HepG2 (cell line): Measurements from ENCODE around the gene CD36. TPM values are rescaled to one million over a fixed set of nuclear protein-coding genes. Genes with fewer than 3 reads are reported as not detected.
A peak's percentile ranks its signal among the peaks of the same experiment; 100 is the strongest.

Experiments used
- FOSL1 ChIP-seq: sonication (generic); formaldehyde crosslinking; IDR thresholded peaks from 2 replicates; pipeline ENCODE4 v1.9.0; 2021; ENCODE audit warnings: missing genetic modification reagents, borderline replicate concordance
- FOXA3 ChIP-seq: IDR thresholded peaks from 2 replicates; pipeline ENCODE4 v1.6.1; 2016; ENCODE audit warnings: missing genetic modification reagents, missing compliant biosample characterization
- HNRNPK ChIP-seq: fragments of 200-400 bp; formaldehyde crosslinking; IDR thresholded peaks from 2 replicates; pipeline ENCODE4 v1.6.1; 2018; ENCODE audit warnings: low read length, low read depth, moderate library complexity, mild to moderate bottlenecking; ENCODE audit not compliant: poor library complexity, severe bottlenecking
- IRF2 ChIP-seq: IDR thresholded peaks from 2 replicates; pipeline ENCODE4 v1.6.1; 2018; ENCODE audit warnings: missing genetic modification reagents, missing compliant biosample characterization
- JDP2 ChIP-seq: sonication (generic); formaldehyde crosslinking; IDR thresholded peaks from 2 replicates; pipeline ENCODE4 v1.8.1; 2022; ENCODE audit warnings: missing genetic modification reagents, borderline replicate concordance
- KDM5A ChIP-seq: fragments of 200-600 bp; sonication (generic); IDR thresholded peaks from 2 replicates; pipeline ENCODE4 v1.7.0; 2018; ENCODE audit warnings: antibody characterized with exemption, mild to moderate bottlenecking, low read length, borderline replicate concordance
- POGZ ChIP-seq: sonication (generic); formaldehyde crosslinking; IDR thresholded peaks from 2 replicates; pipeline ENCODE4 v1.4.0; 2020; ENCODE audit warnings: mild to moderate bottlenecking, missing genetic modification reagents
- ZFX ChIP-seq: sonication (generic); formaldehyde crosslinking; IDR thresholded peaks from 2 replicates; pipeline ENCODE4 v1.4.0; 2020; ENCODE audit warnings: mild to moderate bottlenecking, low read depth, missing genetic modification reagents, moderate library complexity
- ZNF10 ChIP-seq: sonication (generic); formaldehyde crosslinking; IDR thresholded peaks from 2 replicates; pipeline ENCODE4 v1.4.0; 2020; ENCODE audit warnings: mild to moderate bottlenecking, low read depth, missing genetic modification reagents, borderline replicate concordance
- ZNF326 ChIP-seq: sonication (generic); formaldehyde crosslinking; IDR thresholded peaks from 2 replicates; pipeline ENCODE4 v1.4.0; 2020; ENCODE audit warnings: missing genetic modification reagents, borderline replicate concordance
- ZNF678 ChIP-seq: sonication (generic); formaldehyde crosslinking; IDR thresholded peaks from 2 replicates; pipeline ENCODE4 v1.4.0; 2020; ENCODE audit warnings: mild to moderate bottlenecking, missing genetic modification reagents
- polyA plus RNA-seq, 8 experiments: library from polyadenylated mRNA; depleted of rRNA in 3 of 8; stranded (reverse) in 7 of 8; unstranded in 1 of 8; fragments of >200 nt; fragmentation: Illumina TruSeq in 4 of 8; extraction: Trizol in 4 of 8; gene quantifications; 2 replicates each; pipeline versions ENCODE4 v1.2.1 to v1.2.3, GENCODE V29; 2011 to 2016; ENCODE audit warnings: low read depth in 4 of 8, missing spikeins in 1 of 8, mixed read lengths in 1 of 8; ENCODE audit not compliant: insufficient read depth in 1 of 8
- total RNA-seq, 5 experiments: library from RNA; depleted of rRNA; stranded (reverse); fragments of >200 nt; fragmentation: Illumina TruSeq; extraction: Trizol; gene quantifications; 2 replicates each; pipeline ENCODE4 v1.2.3, GENCODE V29; 2016; ENCODE audit warnings: low read depth in 1 of 5
- TF ChIP-seq, protein P1 (sequence below): sonication (generic); formaldehyde crosslinking; IDR thresholded peaks from 2 replicates; pipeline ENCODE4 v1.8.0; 2022; ENCODE audit warnings: missing genetic modification reagents, mild to moderate bottlenecking, borderline replicate concordance
- TF ChIP-seq, protein P2 (sequence below): sonication (generic); formaldehyde crosslinking; IDR thresholded peaks from 2 replicates; pipeline ENCODE4 v1.9.0; 2021; ENCODE audit warnings: mild to moderate bottlenecking, missing genetic modification reagents
- TF ChIP-seq, protein P3 (sequence below): sonication (generic); formaldehyde crosslinking; IDR thresholded peaks from 2 replicates; pipeline ENCODE4; 2020; ENCODE audit warnings: missing genetic modification reagents, mild to moderate bottlenecking, borderline replicate concordance
- TF ChIP-seq, protein P4 (sequence below): sonication (generic); formaldehyde crosslinking; IDR thresholded peaks from 2 replicates; pipeline ENCODE4 v1.5.0; 2020; ENCODE audit warnings: missing genetic modification reagents

The CD36 gene
- total and polyA plus RNA-seq, 2 of the 13 experiments (the other 11 are each of a cell fraction or from before 2014, with no cell fraction given): 2.8 to 4.8 TPM

DNA sequence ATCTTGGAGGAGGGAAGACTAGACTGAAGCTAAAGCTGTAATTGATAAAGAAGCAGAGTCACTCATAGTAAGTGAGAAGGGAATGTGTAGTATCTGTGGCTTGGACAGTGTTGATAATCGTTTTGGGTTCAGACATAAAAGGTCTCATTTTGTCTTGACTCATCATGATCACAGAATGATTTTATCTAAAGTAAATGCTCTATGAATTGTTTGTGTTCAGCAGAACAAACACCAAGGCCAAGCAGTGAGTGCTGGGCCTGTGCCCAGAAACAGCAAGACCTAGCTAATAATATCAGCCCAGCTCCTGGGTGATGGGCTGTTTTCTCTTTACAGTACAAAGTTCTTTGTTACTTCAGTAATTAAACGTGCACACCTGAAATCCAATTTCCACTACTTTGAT lies 26.7 kb upstream of the CD36 start (continued):
- TF ChIP-seq ZNF10 (CRISPR knock-in tag): no peak
- TF ChIP-seq POGZ: peak; percentile 61
- TF ChIP-seq, protein P1, sequence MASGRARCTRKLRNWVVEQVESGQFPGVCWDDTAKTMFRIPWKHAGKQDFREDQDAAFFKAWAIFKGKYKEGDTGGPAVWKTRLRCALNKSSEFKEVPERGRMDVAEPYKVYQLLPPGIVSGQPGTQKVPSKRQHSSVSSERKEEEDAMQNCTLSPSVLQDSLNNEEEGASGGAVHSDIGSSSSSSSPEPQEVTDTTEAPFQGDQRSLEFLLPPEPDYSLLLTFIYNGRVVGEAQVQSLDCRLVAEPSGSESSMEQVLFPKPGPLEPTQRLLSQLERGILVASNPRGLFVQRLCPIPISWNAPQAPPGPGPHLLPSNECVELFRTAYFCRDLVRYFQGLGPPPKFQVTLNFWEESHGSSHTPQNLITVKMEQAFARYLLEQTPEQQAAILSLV (CRISPR knock-in tag): no peak
- TF ChIP-seq ZNF326: no peak
- TF ChIP-seq IRF2 (CRISPR knock-in tag): peak; percentile 57; the same call in 1 of the 2 replicates
- no peak for TF ChIP-seq KDM5A
- TF ChIP-seq JDP2 (CRISPR knock-in tag): no peak
- TF ChIP-seq, protein P2, sequence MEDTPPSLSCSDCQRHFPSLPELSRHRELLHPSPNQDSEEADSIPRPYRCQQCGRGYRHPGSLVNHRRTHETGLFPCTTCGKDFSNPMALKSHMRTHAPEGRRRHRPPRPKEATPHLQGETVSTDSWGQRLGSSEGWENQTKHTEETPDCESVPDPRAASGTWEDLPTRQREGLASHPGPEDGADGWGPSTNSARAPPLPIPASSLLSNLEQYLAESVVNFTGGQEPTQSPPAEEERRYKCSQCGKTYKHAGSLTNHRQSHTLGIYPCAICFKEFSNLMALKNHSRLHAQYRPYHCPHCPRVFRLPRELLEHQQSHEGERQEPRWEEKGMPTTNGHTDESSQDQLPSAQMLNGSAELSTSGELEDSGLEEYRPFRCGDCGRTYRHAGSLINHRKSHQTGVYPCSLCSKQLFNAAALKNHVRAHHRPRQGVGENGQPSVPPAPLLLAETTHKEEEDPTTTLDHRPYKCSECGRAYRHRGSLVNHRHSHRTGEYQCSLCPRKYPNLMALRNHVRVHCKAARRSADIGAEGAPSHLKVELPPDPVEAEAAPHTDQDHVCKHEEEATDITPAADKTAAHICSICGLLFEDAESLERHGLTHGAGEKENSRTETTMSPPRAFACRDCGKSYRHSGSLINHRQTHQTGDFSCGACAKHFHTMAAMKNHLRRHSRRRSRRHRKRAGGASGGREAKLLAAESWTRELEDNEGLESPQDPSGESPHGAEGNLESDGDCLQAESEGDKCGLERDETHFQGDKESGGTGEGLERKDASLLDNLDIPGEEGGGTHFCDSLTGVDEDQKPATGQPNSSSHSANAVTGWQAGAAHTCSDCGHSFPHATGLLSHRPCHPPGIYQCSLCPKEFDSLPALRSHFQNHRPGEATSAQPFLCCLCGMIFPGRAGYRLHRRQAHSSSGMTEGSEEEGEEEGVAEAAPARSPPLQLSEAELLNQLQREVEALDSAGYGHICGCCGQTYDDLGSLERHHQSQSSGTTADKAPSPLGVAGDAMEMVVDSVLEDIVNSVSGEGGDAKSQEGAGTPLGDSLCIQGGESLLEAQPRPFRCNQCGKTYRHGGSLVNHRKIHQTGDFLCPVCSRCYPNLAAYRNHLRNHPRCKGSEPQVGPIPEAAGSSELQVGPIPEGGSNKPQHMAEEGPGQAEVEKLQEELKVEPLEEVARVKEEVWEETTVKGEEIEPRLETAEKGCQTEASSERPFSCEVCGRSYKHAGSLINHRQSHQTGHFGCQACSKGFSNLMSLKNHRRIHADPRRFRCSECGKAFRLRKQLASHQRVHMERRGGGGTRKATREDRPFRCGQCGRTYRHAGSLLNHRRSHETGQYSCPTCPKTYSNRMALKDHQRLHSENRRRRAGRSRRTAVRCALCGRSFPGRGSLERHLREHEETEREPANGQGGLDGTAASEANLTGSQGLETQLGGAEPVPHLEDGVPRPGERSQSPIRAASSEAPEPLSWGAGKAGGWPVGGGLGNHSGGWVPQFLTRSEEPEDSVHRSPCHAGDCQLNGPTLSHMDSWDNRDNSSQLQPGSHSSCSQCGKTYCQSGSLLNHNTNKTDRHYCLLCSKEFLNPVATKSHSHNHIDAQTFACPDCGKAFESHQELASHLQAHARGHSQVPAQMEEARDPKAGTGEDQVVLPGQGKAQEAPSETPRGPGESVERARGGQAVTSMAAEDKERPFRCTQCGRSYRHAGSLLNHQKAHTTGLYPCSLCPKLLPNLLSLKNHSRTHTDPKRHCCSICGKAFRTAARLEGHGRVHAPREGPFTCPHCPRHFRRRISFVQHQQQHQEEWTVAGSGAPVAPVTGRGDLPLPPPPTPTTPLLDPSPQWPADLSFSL (CRISPR knock-in tag): no peak
- TF ChIP-seq, protein P3, sequence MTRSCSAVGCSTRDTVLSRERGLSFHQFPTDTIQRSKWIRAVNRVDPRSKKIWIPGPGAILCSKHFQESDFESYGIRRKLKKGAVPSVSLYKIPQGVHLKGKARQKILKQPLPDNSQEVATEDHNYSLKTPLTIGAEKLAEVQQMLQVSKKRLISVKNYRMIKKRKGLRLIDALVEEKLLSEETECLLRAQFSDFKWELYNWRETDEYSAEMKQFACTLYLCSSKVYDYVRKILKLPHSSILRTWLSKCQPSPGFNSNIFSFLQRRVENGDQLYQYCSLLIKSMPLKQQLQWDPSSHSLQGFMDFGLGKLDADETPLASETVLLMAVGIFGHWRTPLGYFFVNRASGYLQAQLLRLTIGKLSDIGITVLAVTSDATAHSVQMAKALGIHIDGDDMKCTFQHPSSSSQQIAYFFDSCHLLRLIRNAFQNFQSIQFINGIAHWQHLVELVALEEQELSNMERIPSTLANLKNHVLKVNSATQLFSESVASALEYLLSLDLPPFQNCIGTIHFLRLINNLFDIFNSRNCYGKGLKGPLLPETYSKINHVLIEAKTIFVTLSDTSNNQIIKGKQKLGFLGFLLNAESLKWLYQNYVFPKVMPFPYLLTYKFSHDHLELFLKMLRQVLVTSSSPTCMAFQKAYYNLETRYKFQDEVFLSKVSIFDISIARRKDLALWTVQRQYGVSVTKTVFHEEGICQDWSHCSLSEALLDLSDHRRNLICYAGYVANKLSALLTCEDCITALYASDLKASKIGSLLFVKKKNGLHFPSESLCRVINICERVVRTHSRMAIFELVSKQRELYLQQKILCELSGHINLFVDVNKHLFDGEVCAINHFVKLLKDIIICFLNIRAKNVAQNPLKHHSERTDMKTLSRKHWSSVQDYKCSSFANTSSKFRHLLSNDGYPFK (CRISPR knock-in tag): no peak
- no peak for TF ChIP-seq ZNF678
- 0 out of 2 replicates have a peak, but pooled peaks have one; percentile 22 for TF ChIP-seq ZFX (CRISPR knock-in tag)
- TF ChIP-seq FOXA3 (CRISPR knock-in tag): peak; percentile 83
- no peak for TF ChIP-seq HNRNPK
- TF ChIP-seq, protein P4, sequence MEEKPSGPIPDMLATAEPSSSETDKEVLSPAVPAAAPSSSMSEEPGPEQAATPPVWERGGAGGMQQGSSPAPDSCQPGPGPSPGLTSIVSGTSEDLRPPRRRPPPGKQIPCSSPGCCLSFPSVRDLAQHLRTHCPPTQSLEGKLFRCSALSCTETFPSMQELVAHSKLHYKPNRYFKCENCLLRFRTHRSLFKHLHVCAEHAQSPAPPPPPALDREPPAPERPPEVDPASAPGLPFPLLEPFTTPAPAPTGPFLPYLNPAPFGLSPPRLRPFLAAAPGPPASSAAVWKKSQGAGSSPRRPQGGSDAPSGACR (CRISPR knock-in tag): no peak
- TF ChIP-seq FOSL1 (CRISPR knock-in tag): peak; percentile 81
